IPS-18c (cell line): ENCODE data around the gene HMOX1.

Experiments
- H3K4me3 ChIP-seq: 2 replicates; pipeline ENCODE4 v1.7.0; 2013; ENCODE audit warnings: low read depth, mild to moderate bottlenecking, low read length, moderate library complexity; ENCODE audit not compliant: insufficient read depth
- H3K9me3 ChIP-seq: one replicate; pipeline ENCODE4 v1.6.1; 2013; ENCODE audit warnings: mild to moderate bottlenecking, low read length, moderate library complexity; ENCODE audit not compliant: control insufficient read depth, insufficient read depth

The HMOX1 gene

DNA sequence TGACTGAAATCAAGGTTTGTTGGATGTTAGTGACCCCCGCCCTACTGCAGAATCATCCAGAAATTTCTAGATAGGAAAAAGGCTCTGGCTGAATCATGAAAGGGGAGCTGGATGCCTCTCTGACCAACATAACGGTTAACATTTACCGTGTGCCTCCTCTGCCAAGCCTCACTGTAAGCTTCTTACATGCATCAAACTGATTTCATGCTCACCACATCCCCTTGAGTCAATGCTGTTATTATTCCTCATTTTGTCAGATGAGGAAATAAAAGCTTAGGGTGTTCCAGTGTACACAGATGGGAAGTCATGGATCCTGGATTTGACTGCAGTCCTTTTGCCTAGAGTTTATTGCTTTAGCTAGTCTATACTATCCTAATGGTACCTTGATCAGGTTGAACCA, 5.9 kb upstream of the HMOX1 start:
- Histone ChIP-seq H3K9me3 (no peaks in the 10 kb centered on the region), H3K4me3 (no peak overlapping the region)

DNA sequence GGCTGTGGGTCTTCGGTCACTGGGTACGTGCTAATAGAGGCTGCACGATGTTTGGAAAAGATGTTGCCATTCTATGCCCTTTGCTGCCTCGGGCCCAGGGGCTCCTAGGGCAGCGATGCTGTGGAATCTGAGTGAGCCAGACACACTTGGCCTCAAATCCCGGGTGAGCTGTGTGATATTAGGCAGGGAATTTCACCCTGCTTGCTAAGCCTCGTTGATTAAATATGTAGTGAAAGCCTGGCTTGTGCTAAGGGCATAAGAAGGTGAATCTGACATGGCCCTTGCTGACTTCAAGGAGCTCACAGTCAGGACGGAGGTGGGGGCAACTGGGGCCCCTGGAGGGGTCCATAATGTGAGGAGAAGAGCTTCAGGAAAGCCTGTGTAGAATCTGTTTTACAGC, 5.4 kb upstream of the HMOX1 start:
- Histone ChIP-seq H3K9me3 (no peaks in the 10 kb centered on the region), H3K4me3 (no peak overlapping the region; the same call in 1 of the 2 replicates)

DNA sequence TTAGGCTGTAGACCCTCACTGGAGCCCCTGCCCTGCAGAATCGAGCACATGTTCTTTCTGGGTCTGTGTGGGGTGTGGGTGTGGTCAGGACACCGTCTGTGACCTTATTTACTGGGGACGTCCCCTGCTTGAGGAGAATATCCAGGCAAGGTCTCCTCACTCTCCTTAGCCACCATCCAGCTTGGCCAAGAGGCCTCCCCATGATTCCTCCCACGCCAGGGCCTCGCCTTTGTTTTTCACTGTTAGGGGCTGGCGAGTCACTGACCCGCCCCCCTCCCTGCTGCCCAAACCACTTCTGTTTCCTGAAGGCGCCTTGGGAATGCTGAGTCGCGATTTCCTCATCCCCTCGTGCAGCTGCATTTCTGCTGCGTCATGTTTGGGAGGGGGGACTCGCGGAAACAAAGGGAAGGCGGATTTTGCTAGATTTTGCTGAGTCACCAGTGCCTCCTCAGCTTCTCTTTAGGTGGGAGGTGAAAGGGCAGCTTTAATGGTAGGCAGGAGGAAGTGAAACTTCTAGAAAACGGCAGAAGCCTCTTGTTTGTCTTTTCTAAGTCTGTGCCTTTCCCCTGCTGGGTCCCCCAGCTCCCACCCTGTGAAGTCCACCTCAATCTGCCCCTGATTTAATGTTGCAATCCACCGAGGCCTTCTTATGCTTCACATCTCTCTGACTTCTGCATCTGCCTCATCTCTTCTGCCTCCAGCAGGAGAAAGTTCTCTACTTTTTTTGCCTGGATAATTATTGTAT, 4.0 kb upstream of the HMOX1 start:
- no peak overlapping the region for H3K4me3 ChIP-seq

DNA sequence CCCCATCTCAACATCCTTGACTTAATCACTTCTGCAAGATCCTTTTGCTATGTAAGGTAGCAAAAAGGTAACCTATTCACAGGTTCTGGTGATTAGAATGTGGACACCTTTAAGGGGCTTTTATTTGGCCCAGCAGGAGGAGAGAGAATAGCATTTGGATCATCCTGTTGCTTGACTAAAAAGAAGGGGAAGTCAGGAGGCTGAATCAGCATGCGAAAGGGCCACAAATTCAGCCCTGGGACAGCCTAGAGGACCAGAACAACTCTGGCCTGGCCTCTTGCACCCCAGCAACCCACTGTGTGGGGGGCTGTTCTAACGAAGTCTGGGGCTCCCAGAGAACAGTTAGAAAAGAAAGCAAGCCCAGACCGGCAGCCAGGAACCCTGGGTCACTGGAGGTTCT, 3.2 kb upstream of the HMOX1 start:
- H3K9me3 ChIP-seq, result no peaks in the 10 kb centered on the region
- no peak overlapping the region for H3K4me3 ChIP-seq

More for the DNA sequence above, 4.0 kb upstream of the HMOX1 start:
- no peaks in the 10 kb centered on the region for H3K9me3 ChIP-seq

DNA sequence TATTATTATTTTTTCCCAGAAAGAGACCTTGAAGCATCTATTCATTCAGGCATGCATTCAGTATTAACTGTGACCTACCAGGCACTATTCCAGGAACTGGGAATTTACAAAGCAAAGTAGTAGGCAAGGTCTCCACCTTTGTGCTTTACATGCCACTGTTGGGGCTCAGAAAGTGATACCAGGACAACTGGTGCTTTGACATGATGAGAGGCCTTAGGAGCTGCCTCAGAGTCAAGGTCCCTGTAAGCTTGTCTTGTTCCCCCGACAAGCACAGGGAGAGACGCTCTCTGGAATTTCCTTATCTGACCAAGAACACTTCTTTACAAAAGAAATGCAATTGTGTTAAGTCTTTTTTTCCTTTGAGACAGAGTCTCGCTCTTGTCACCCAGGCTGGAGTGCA, 2.3 kb upstream of the HMOX1 start:
- H3K9me3 ChIP-seq, result no peaks in the 10 kb centered on the region
- no peak overlapping the region for H3K4me3 ChIP-seq

DNA sequence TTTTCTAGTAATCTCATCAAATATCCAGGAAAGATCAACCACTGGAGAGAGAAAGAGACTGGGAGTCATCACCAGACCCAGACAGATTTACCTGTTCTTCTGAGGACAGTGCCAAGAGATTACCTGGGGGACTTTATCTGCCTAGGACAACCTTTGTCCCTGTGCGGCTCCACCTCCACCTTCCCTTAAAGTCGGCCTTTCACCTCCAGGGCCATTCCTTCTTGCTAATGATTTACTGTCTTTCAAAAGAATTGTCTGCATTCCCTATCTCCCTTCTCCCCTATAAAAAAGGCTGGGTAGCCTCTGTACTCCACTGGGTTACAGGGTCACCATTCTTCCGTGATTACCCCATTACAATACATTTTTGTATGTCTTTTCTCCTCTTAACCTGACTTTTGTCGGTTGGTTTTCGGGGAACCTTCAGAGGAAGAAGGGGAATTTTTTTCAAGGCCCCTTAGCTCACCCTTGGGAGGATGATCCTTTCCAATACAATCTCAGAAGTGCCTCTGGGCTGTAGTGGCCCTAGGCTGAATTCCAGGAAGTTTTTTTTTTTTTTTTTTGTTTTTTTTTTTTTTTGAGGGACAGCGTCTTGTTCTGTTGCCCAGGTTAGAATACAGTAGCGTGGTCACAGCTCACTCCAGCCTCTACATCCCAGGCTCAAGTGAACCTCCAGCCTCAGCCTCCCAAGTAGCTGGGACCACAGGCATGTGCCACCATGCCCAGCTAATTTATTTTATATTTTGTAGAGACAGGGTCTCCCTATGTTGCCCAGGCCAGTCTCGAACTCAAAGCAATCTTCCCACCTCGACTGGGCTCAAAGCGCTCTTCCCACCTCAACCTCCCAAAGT, 1.5 kb upstream of the HMOX1 start:
- H3K9me3 ChIP-seq, result no peaks in the 10 kb centered on the region
- no peak overlapping the region for H3K4me3 ChIP-seq

DNA sequence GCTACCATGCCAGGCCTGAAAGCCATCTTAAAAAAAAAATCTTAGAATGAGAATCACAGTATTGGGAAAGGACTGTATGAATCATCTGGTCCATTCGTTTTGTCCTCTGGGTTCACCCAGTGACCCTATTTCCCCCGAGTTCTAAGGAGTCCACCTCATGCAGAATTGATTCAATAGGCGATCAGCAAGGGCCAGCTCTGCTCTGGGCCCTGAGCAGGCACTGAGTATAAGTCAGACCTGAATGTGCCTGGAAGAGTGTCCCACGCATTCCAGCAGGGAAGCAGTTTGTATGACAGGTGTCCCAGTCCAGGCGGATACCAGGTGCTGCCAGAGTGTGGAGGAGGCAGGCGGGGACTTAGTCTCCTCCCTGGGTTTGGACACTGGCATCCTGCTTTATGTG, 883 bp upstream of the HMOX1 start:
- Histone ChIP-seq H3K9me3 (no peaks in the 10 kb centered on the region), H3K4me3 (no peak overlapping the region)

DNA sequence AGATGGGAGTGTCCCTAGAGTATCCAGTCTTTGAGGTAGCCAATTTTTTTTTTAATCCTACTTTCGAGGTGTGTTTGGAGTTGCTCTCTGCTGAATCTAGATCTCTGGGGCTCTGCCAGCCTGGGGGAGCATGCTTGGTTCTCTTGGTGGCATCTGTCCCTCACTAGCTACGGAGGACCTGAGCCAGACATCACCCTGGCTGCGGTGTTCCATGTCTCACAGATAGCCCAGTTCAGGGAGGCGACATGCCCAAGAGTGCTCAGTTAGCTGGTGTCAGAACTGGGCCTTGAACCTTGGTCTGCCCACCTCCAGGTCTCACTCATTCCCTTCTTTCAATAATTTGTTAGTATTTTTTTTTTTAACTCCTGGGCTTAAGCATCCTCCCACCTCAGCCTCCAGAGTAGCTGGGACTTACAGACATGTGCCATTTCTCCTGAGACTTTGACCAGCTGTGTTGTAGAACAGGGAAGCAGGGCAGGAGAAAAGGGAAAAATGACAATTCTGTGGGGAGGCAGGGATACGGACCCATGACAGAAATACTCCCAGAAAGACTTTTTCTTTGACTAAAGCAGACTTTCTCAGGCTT, 621 bp downstream of the HMOX1 start:
- no peaks in the 10 kb centered on the region for H3K9me3 ChIP-seq
- H3K4me3 ChIP-seq, result peak overlapping the region; percentile 63

DNA sequence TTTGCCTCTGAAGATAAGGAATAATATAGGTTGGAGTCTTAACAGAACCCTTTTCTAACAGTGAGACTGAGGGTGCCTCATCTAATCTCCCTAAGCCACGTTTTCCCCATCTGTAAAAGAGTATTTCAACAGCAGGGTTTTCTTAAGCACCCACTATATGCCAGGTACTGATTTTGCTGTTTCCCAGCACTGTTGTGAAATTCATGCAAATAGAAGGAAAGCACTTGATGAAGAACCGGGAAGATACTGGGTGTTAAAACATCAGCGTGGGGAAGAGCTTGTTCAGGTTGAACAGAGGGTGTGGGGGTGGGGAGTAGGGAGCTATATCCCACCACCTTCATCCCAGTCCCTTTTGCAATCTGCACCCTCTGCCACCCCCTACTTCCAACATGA, 2.8 kb downstream of the HMOX1 start:
- Histone ChIP-seq H3K9me3 (no peaks in the 10 kb centered on the region), H3K4me3 (no peak overlapping the region)

DNA sequence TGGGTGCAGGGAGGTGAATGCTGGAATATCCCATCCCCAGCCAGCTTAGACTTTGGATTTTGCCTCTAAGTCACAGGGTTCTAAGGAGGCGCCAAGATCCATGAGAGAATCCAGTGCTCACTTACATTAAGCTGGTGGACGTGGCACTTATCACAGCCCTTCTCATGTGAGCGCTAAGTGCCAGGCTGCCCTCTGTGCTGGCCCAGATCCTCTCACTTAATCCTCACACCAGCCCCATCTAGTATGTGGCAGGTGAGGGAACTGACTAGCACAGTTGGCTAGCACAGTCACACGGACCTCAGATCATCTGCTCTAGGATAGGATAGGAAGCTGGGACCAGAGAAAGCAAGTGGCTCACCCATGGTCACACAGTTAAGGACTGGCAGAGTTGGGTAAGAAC, 3.6 kb downstream of the HMOX1 start:
- no peak overlapping the region for H3K4me3 ChIP-seq

DNA sequence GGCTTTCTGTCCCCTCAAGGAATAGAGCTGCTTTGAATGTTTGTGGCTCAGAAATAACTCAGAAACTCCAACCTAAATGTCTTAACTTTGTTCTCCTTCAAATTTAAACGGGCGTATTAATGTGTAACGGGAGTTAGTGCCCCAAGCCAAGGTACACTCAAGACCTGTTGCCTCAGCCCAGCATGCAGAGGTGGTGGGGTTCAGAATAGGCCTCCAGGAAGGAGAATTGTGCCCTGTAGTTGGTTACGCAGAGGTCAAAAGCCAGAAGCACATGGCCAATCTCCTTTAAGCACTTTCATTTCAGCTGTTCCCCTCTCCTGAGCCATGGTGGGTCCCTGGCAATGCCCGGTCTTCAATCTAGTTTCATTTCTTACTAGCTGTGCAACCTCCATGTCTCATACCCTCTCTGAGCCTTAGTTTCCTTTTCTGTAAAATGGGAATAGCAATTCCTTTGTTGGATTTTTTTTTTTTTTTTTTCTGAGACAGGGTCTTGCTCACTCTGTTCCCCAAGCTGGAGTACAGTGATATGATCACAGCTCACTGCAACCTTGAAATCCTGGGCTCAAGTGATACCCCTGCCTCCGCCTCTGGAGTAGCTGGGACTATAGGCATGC, 4.2 kb downstream of the HMOX1 start:
- H3K9me3 ChIP-seq, result no peaks in the 10 kb centered on the region
- no peak overlapping the region for H3K4me3 ChIP-seq

More for the DNA sequence above, 3.6 kb downstream of the HMOX1 start:
- no peaks in the 10 kb centered on the region for H3K9me3 ChIP-seq

DNA sequence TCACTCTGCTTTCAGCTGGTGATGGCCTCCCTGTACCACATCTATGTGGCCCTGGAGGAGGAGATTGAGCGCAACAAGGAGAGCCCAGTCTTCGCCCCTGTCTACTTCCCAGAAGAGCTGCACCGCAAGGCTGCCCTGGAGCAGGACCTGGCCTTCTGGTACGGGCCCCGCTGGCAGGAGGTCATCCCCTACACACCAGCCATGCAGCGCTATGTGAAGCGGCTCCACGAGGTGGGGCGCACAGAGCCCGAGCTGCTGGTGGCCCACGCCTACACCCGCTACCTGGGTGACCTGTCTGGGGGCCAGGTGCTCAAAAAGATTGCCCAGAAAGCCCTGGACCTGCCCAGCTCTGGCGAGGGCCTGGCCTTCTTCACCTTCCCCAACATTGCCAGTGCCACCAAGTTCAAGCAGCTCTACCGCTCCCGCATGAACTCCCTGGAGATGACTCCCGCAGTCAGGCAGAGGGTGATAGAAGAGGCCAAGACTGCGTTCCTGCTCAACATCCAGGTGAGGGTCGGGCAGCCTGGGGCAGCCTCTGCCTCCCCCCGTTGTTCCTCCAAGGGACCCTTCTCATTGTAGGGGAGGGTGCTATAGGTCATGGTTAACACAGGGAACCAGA, 5.9 kb downstream of the HMOX1 start:
- Histone ChIP-seq H3K9me3 (no peaks in the 10 kb centered on the region), H3K4me3 (no peak overlapping the region)

DNA sequence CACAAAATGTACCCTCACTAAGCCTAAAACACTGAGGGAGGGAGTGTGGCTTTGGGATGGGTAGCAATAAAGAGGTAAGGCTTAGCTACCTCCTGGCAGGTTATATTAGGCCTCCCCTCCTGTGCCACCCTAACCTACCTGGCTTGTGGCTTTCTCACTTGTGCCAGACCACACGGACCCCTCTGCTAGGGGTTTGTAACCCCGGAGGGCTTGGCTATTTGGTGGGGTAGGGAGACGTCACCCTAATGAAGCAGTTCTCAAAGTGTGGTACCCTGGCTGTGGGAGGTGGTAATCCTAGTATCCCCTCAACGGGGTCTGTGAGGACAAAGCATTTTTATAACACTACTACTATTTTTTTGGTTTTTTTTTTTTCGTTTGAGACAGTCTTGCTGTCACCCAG, 10.0 kb downstream of the HMOX1 start:
- H3K4me3 ChIP-seq, result no peak overlapping the region; the same call in 1 of the 2 replicates
- no peaks in the 10 kb centered on the region for H3K9me3 ChIP-seq

DNA sequence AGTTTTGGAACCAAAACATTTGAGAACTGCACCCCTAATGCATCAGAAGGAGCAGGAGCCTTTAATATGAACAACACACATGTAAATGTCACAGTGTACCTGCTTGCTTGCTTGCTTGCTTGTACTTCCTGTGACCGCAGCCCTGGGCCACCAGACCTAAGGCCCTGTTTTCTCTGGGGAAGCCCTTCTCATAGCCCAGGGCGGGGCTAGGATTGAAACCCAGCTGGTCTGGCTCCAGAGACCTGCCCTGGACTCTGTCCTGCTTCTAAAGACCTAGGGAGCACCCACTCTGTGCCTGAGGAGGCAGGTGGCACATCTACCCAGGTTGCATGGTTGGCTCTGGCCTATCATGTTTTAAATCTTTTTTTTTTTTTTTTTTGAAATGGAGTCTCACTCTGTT, 11.5 kb downstream of the HMOX1 start:
- Histone ChIP-seq H3K4me3 (no peak overlapping the region), H3K9me3 (no peaks in the 10 kb centered on the region)

DNA sequence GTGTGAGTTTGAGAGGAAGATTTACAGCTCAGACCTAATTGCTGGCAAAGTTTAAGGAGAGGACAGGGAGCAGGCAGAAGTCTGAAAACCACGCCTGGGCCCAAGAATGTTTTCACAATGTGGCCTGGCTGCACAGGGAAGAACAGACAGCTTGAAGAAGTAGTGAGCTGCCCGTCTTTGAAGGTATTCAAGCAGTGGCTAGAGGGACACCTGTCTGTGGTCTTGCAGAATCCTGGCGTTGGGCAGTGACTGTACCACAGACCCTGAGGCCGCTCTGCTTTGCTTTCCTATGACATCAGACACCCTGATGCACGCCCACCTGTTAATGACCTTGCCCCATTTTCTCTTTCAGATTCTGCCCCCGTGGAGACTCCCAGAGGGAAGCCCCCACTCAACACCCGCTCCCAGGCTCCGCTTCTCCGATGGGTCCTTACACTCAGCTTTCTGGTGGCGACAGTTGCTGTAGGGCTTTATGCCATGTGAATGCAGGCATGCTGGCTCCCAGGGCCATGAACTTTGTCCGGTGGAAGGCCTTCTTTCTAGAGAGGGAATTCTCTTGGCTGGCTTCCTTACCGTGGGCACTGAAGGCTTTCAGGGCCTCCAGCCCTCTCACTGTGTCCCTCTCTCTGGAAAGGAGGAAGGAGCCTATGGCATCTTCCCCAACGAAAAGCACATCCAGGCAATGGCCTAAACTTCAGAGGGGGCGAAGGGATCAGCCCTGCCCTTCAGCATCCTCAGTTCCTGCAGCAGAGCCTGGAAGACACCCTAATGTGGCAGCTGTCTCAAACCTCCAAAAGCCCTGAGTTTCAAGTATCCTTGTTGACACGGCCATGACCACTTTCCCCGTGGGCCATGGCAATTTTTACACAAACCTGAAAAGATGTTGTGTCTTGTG, 12.5 kb downstream of the HMOX1 start:
- no peaks in the 10 kb centered on the region for H3K9me3 ChIP-seq

DNA sequence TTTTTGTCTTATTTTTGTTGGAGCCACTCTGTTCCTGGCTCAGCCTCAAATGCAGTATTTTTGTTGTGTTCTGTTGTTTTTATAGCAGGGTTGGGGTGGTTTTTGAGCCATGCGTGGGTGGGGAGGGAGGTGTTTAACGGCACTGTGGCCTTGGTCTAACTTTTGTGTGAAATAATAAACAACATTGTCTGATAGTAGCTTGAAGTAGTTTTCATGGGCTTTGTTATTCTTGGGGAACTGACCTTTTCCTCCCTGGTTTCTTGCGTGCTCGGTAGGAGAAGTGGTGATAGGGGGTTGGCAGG, 13.1 kb downstream of the HMOX1 start:
- Histone ChIP-seq H3K4me3 (no peak overlapping the region), H3K9me3 (no peaks in the 10 kb centered on the region)

More for the DNA sequence above, 12.5 kb downstream of the HMOX1 start:
- no peak overlapping the region for H3K4me3 ChIP-seq
